ENCODE data around the gene PPIA. TPM values are rescaled to one million over a fixed set of nuclear protein-coding genes. Genes with fewer than 3 reads are reported as not detected.
"Not testable (repeated sequence)": the region's sequence is repeated elsewhere in the genome, so short reads cannot be mapped to it uniquely, and the experiment has no call there.

The PPIA gene
- polyA plus RNA-seq, 6 donors from 2014 or later: 2,925 to 4,431 (median 4,097) TPM

GRCh38 chr7:44838751-44839150 is 42.3 kb downstream of the PPIA start:
- Mint-ChIP-seq H3K27me3 (no peaks in the 10 kb centered on the region), H3K4me3 (no peak overlapping the region), H3K9me3 (no peaks in the 10 kb centered on the region), H3K27ac (peak overlapping the region in 3 of 6 donors; percentile 16 to 56 (median 49)), H3K4me1 (peaks cover 4 to 13% (median 11%) of the 10 kb centered on the region in 3 donors), H3K36me3 (peaks cover 6 to 23% of the 10 kb centered on the region in 2 donors)
- ATAC-seq (ENCODE audit: low read depth in 2 of 2): no peak
- no peak for DNase-seq

GRCh38 chr7:44842675-44843074 is 46.2 kb downstream of the PPIA start:
- ATAC-seq (ENCODE audit: low read depth in 2 of 2); H3K4me3 Mint-ChIP-seq; H3K27me3 Mint-ChIP-seq; H3K9me3 Mint-ChIP-seq; DNase-seq: not testable (repeated sequence)
- Mint-ChIP-seq H3K36me3 (peaks cover 6 to 23% of the 10 kb centered on the region in 2 donors), H3K4me1 (peaks cover 31 to 37% (median 36%) of the 10 kb centered on the region in 3 donors), H3K27ac (peak overlapping the region in 2 of 6 donors; percentile 29 to 54)

GRCh38 chr7:44843440-44843839 is 47.0 kb downstream of the PPIA start:
- Mint-ChIP-seq H3K36me3 (peaks cover 6 to 21% of the 10 kb centered on the region in 2 donors), H3K4me1 (peaks cover 31 to 38% (median 36%) of the 10 kb centered on the region in 3 donors)
- DNase-seq; H3K27me3 Mint-ChIP-seq; H3K9me3 Mint-ChIP-seq; H3K27ac Mint-ChIP-seq; H3K4me3 Mint-ChIP-seq; ATAC-seq (ENCODE audit: low read depth in 2 of 2): not testable (repeated sequence)

- Mint-ChIP-seq H3K4me3 (peak overlapping the region in 5 of 8 donors; percentile 84 to 98 (median 95)), H3K27ac (peak overlapping the region in 5 of 6 donors; percentile 69 to 99 (median 96)), H3K27me3 (no peaks in the 10 kb centered on the region), H3K9me3 (no peaks in the 10 kb centered on the region), H3K36me3 (peaks cover 0 to 14% of the 10 kb centered on the region in 2 donors), H3K4me1 (peaks cover 31 to 43% (median 43%) of the 10 kb centered on the region in 3 donors)
- no peak for ATAC-seq (ENCODE audit: low read depth in 2 of 2)
- no peak for DNase-seq
These were observed 49.0 kb downstream of the PPIA start for GRCh38 chr7:44845451-44845850.

- Mint-ChIP-seq H3K4me1 (peaks cover 31 to 43% (median 43%) of the 10 kb centered on the region in 3 donors), H3K36me3 (peaks cover 0 to 14% of the 10 kb centered on the region in 2 donors), H3K27ac (peak overlapping the region; percentile 85 to 99 (median 98)), H3K4me3 (peak overlapping the region; percentile 83 to 98 (median 94))
- H3K9me3 Mint-ChIP-seq; H3K27me3 Mint-ChIP-seq; ATAC-seq (ENCODE audit: low read depth in 2 of 2); DNase-seq: not testable (repeated sequence)
These were observed 49.9 kb downstream of the PPIA start for GRCh38 chr7:44846390-44846789.

- DNase-seq (no peak), ATAC-seq (ENCODE audit: low read depth in 2 of 2) (peak in 1 of 2 donors; percentile 14)
- Mint-ChIP-seq H3K27ac (peak overlapping the region; percentile 95 to 99 (median 99)), H3K4me1 (peaks cover 26 to 43% (median 38%) of the 10 kb centered on the region in 3 donors), H3K27me3 (no peaks in the 10 kb centered on the region), H3K4me3 (peak overlapping the region; percentile 83 to 98 (median 94)), H3K9me3 (no peaks in the 10 kb centered on the region), H3K36me3 (peaks cover 0 to 8% of the 10 kb centered on the region in 2 donors)
These were observed 50.5 kb downstream of the PPIA start for GRCh38 chr7:44846816-44847508.

- Mint-ChIP-seq H3K4me3 (peak overlapping the region; percentile 83 to 98 (median 94)), H3K27ac (peak overlapping the region; percentile 95 to 99 (median 99)), H3K9me3 (no peaks in the 10 kb centered on the region), H3K36me3 (peaks cover 0 to 2% of the 10 kb centered on the region in 2 donors), H3K4me1 (peaks cover 21 to 41% (median 32%) of the 10 kb centered on the region in 3 donors), H3K27me3 (no peaks in the 10 kb centered on the region)
- peak; percentile 72 to 73 for ATAC-seq (ENCODE audit: low read depth in 2 of 2)
- peak; percentile 94 for DNase-seq
These were observed 51.0 kb downstream of the PPIA start for GRCh38 chr7:44847509-44847919.

- no peaks in the 10 kb centered on the region for H3K36me3 Mint-ChIP-seq
- no peaks in the 10 kb centered on the region for H3K27me3 Mint-ChIP-seq
- peak; percentile 79 to 80 for ATAC-seq (ENCODE audit: low read depth in 2 of 2)
- H3K27ac Mint-ChIP-seq: peak within 1 kb of the TSS; percentile 95 to 99 (median 99)
- peak within 1 kb of the TSS; percentile 83 to 98 (median 95) for H3K4me3 Mint-ChIP-seq
- H3K9me3 Mint-ChIP-seq: no peaks in the 10 kb centered on the region
- peak; percentile 99 for DNase-seq
- H3K4me1 Mint-ChIP-seq: peaks cover 19 to 39% (median 30%) of the 10 kb centered on the region in 3 donors
These were observed 51.6 kb downstream of the PPIA start, which contains the start of gene H2AZ2 for GRCh38 chr7:44847920-44848634. Gene H2AZ2 (minus strand): TSS chr7:44848087. CDS start chr7:44847971, 116 bp downstream.

- H3K36me3 Mint-ChIP-seq: no peaks in the 10 kb centered on the region
- H3K4me3 Mint-ChIP-seq: peak overlapping the region; percentile 36 to 98 (median 90)
- H3K27me3 Mint-ChIP-seq: no peaks in the 10 kb centered on the region
- no peak for ATAC-seq (ENCODE audit: low read depth in 2 of 2)
- peak overlapping the region in 4 of 6 donors; percentile 14 to 99 (median 78) for H3K27ac Mint-ChIP-seq
- H3K9me3 Mint-ChIP-seq: no peaks in the 10 kb centered on the region
- no peak for DNase-seq
- peaks cover 17 to 33% (median 30%) of the 10 kb centered on the region in 3 donors for H3K4me1 Mint-ChIP-seq
These were observed 52.9 kb downstream of the PPIA start for GRCh38 chr7:44849259-44849884.

- Mint-ChIP-seq H3K27me3 (no peaks in the 10 kb centered on the region), H3K27ac (peak overlapping the region in 4 of 6 donors; percentile 57 to 99 (median 62)), H3K4me3 (peak overlapping the region; percentile 22 to 98 (median 90)), H3K9me3 (no peaks in the 10 kb centered on the region), H3K4me1 (peaks cover 17 to 30% (median 27%) of the 10 kb centered on the region in 3 donors), H3K36me3 (no peaks in the 10 kb centered on the region)
- no peak for DNase-seq
- no peak for ATAC-seq (ENCODE audit: low read depth in 2 of 2)
These were observed 53.5 kb downstream of the PPIA start for GRCh38 chr7:44849885-44850544.

- no peak for ATAC-seq (ENCODE audit: low read depth in 2 of 2)
- Mint-ChIP-seq H3K4me3 (peak overlapping the region in 1 of 8 donors; percentile 23), H3K36me3 (no peaks in the 10 kb centered on the region), H3K27me3 (no peaks in the 10 kb centered on the region), H3K4me1 (peaks cover 0 to 13% (median 6%) of the 10 kb centered on the region in 3 donors), H3K27ac (no peak overlapping the region), H3K9me3 (no peaks in the 10 kb centered on the region)
- no peak for DNase-seq
These were observed 56.1 kb downstream of the PPIA start for GRCh38 chr7:44852590-44852989.

All from naive B cell (primary cell).